HepG2 (cell line): ENCODE results near the gene CDHR5. TPM values are rescaled to one million over a fixed set of nuclear protein-coding genes. Genes with fewer than 3 reads are reported as not detected.

ENCODE experiments used
- ATAC-seq: fragments of 200-7000 bp; cut with Tn5 transposase; 3 replicates; pipeline ENCODE4 v1.9.1; 2020; ENCODE audit warnings: mild to moderate bottlenecking, moderate library complexity
- BruUV-seq: library from RNA; stranded (reverse); fragments of 400-500 nt; replicated peaks from 2 replicates; lab custom pipeline; 2021; lab: Mats Ljungman, UMichigan
- CTCF ChIA-PET: fragments of 300-600 bp; formaldehyde crosslinking; extraction: SDS; loops from one replicate; lab custom pipeline; 2021; ENCODE audit warnings: low total read pairs, inconsistent platforms, low intra/inter-chr PET ratio; lab: Yijun Ruan, JAX
- POLR2A ChIA-PET: fragments of 350-600 bp; sonication (Branson Sonifier 250); formaldehyde crosslinking; loops from one replicate; lab custom pipeline; 2020; ENCODE audit warnings: antibody characterized with exemption, inconsistent platforms; lab: Yijun Ruan, JAX
- DNase-seq: peaks from one replicate; pipeline ENCODE4 v3.0.0-alpha.2; 2015; ENCODE audit warnings: low spot score
- FAIRE-seq: peaks from 3 replicates; lab custom pipeline; 2011; peaks lifted over from hg19 to GRCh38; lab: Jason Lieb, UNC
- H2AFZ ChIP-seq: one replicate; pipeline ENCODE4 v1.6.1; 2011; ENCODE audit warnings: low read length, inconsistent platforms
- H3K27ac ChIP-seq: fragments of 300-600 bp; 3 replicates; pipeline ENCODE4 v1.8.0; 2011; ENCODE audit warnings: mixed run types, mild to moderate bottlenecking, mixed read lengths, low read length, inconsistent platforms; ENCODE audit not compliant: insufficient read depth; ENCODE audit errors: extremely low read length
- H3K27me3 ChIP-seq, 2 experiments: fragments of 200-600 bp in 1 of 2; 2 replicates in 1 of 2; 3 replicates in 1 of 2; pipeline versions ENCODE4 v1.6.0 to v1.8.0; 2011; ENCODE audit warnings: low read length in 2 of 2, mild to moderate bottlenecking in 2 of 2, moderate library complexity in 2 of 2, inconsistent platforms in 1 of 2; ENCODE audit not compliant: insufficient read depth in 2 of 2, control insufficient read depth in 1 of 2
- H3K36me3 ChIP-seq, 2 experiments: fragments of 200-600 bp in 1 of 2; replicated peaks in 1 of 2; 2 replicates in 1 of 2; 3 replicates in 1 of 2; pipeline versions ENCODE4 v1.5.1 to v1.8.0; 2011; ENCODE audit warnings: low read length in 2 of 2, inconsistent platforms in 1 of 2; ENCODE audit not compliant: insufficient read depth in 2 of 2, control insufficient read depth in 1 of 2
- H3K4me1 ChIP-seq: 2 replicates; pipeline ENCODE4 v1.5.1; 2012; ENCODE audit warnings: low read length, inconsistent platforms; ENCODE audit not compliant: insufficient read depth
- H3K4me2 ChIP-seq: 2 replicates; pipeline ENCODE4 v1.6.0; 2011; ENCODE audit warnings: low read depth, low read length, inconsistent platforms
- H3K4me3 ChIP-seq, 3 experiments: fragments of 200-600 bp in 1 of 3; sonication (generic), shearing (Covaris generic) in 1 of 3; replicated peaks in 1 of 3; 2 replicates each; pipeline ENCODE4 v1.5.1; 2011 to 2016; ENCODE audit warnings: low read length in 3 of 3, inconsistent platforms in 2 of 3, low read depth in 2 of 3, mild to moderate bottlenecking in 2 of 3, control low read depth in 1 of 3, mixed read lengths in 1 of 3; ENCODE audit not compliant: insufficient read depth in 1 of 3
- H3K79me2 ChIP-seq: one replicate; pipeline ENCODE4 v1.6.1; 2011; ENCODE audit warnings: low read length, inconsistent platforms; ENCODE audit not compliant: insufficient read depth
- H3K9ac ChIP-seq: 2 replicates; pipeline ENCODE4 v1.6.0; 2011; ENCODE audit warnings: mild to moderate bottlenecking, low read depth, low read length, inconsistent platforms; ENCODE audit not compliant: insufficient read depth
- H3K9me3 ChIP-seq: 2 replicates; pipeline ENCODE4 v1.5.1; 2012; ENCODE audit warnings: mild to moderate bottlenecking, low read length
- H4K20me1 ChIP-seq: 2 replicates; pipeline ENCODE4 v1.6.0; 2011; ENCODE audit warnings: inconsistent platforms, mild to moderate bottlenecking, low read length, moderate library complexity; ENCODE audit not compliant: insufficient read depth
- AGO2 ChIP-seq: fragments of 200-400 bp; formaldehyde crosslinking; optimal IDR thresholded peaks from 2 replicates; pipeline ENCODE3; 2017; ENCODE audit warnings: mild to moderate bottlenecking, low read depth, low read length, moderate library complexity
- FOXM1 ChIP-seq: sonication (generic); formaldehyde crosslinking; IDR thresholded peaks from 2 replicates; pipeline ENCODE4 v1.5.0; 2020; ENCODE audit warnings: missing genetic modification reagents
- HDAC6 ChIP-seq: fragments of 200-600 bp; sonication (generic); IDR thresholded peaks from 2 replicates; pipeline ENCODE4 v1.7.0; 2017; ENCODE audit warnings: mild to moderate bottlenecking, antibody characterized with exemption, low read length, low read depth
- HNRNPL ChIP-seq: fragments of 200-400 bp; formaldehyde crosslinking; IDR thresholded peaks from 2 replicates; pipeline ENCODE4 v1.6.1; 2017; ENCODE audit warnings: mild to moderate bottlenecking, low read depth, low read length
- RBM22 ChIP-seq: fragments of 200-400 bp; formaldehyde crosslinking; optimal IDR thresholded peaks from 2 replicates; pipeline ENCODE3; 2017; ENCODE audit warnings: mild to moderate bottlenecking, low read length, moderate library complexity
- SMAD3 ChIP-seq: sonication (generic); formaldehyde crosslinking; IDR thresholded peaks from 2 replicates; pipeline ENCODE4 v1.4.0; 2020; ENCODE audit warnings: missing genetic modification reagents
- STAG1 ChIP-seq: sonication (generic); formaldehyde crosslinking; IDR thresholded peaks from 2 replicates; pipeline ENCODE4 v1.4.0; 2020; ENCODE audit warnings: missing genetic modification reagents
- ZBTB33 ChIP-seq: sonication (generic); formaldehyde crosslinking; IDR thresholded peaks from 2 replicates; pipeline ENCODE4 v1.4.0; 2020; ENCODE audit warnings: missing genetic modification reagents
- ZNF687 ChIP-seq: sonication (generic); formaldehyde crosslinking; IDR thresholded peaks from 2 replicates; pipeline ENCODE4 v1.5.1; 2020; ENCODE audit warnings: mild to moderate bottlenecking, missing genetic modification reagents, moderate library complexity
- ZNF740 ChIP-seq: sonication (generic); formaldehyde crosslinking; IDR thresholded peaks from 2 replicates; pipeline ENCODE4 v1.4.0; 2020; ENCODE audit warnings: missing genetic modification reagents
- ZNF777 ChIP-seq: sonication (generic); formaldehyde crosslinking; IDR thresholded peaks from 2 replicates; pipeline ENCODE4 v1.4.0; 2020; ENCODE audit warnings: missing genetic modification reagents
- WGBS: methylation state at CpG from one replicate; pipeline ENCODE4 v1.1.6; 2017; ENCODE audit warnings: low lambda C conversion rate; 5-methylcytosine and 5-hydroxymethylcytosine counted together
- in situ Hi-C: cut with HindIII; loops from 2 replicates; pipeline ENCODE4 v1.10.0; 2017; ENCODE audit warnings: low pct_unique_long_range_greater_than_20kb; ENCODE audit not compliant: extremely low pct_ligation_motif_present
- intact Hi-C: fragments of 100-400 bp; cut with micrococcal nuclease; formaldehyde crosslinking; loops from one replicate; pipeline ENCODE4 v1.10.0; 2022; ENCODE audit not compliant: unreplicated experiment
- polyA plus RNA-seq, 8 experiments: library from polyadenylated mRNA; depleted of rRNA in 3 of 8; stranded (reverse) in 7 of 8; unstranded in 1 of 8; fragments of >200 nt; fragmentation: Illumina TruSeq in 4 of 8; extraction: Trizol in 4 of 8; gene quantifications; 2 replicates each; pipeline versions ENCODE4 v1.2.1 to v1.2.3, GENCODE V29; 2011 to 2016; ENCODE audit warnings: low read depth in 4 of 8, missing spikeins in 1 of 8, mixed read lengths in 1 of 8; ENCODE audit not compliant: insufficient read depth in 1 of 8
- total RNA-seq, 5 experiments: library from RNA; depleted of rRNA; stranded (reverse); fragments of >200 nt; fragmentation: Illumina TruSeq; extraction: Trizol; gene quantifications; 2 replicates each; pipeline ENCODE4 v1.2.3, GENCODE V29; 2016; ENCODE audit warnings: low read depth in 1 of 5

The CDHR5 gene
- total and polyA plus RNA-seq, 2 of the 13 experiments (the other 11 are each of a cell fraction or from before 2014, with no cell fraction given): 0.46 to 0.71 TPM

DNA sequence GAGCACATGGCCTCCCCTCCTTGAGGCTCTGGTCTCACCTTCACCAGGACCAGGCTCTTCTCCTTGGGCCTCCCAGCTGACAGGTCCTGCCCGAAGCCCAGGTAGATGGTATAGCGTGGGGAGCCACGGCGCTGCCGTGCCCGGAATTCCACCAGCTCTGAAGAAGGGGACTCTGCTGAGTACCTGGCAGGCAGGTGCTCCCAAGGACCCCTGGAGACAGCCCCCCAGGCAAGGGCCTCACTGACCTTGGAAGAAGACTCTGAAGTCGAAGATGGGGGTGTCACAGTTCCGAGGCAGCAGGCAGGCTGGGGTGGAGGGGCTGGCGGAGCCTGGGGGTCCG lies 11.8 kb downstream of the CDHR5 start:
- DNase-seq: no peak
- ATAC-seq: no peak
- POLR2A ChIA-PET: no interaction called here
- no CpG with 5 or more reads among the region's 10 CpGs for WGBS
- H3K79me2 ChIP-seq: no peaks in the 10 kb centered on the region
- no peak overlapping the region for H2AFZ ChIP-seq
- no peak overlapping the region for H3K9ac ChIP-seq
- in situ Hi-C loops: no loop called here
- no peak overlapping the region for H3K27ac ChIP-seq
- H3K27me3 ChIP-seq: no peaks in the 10 kb centered on the region
- H3K4me1 ChIP-seq: no peaks in the 10 kb centered on the region
- no peaks in the 10 kb centered on the region for H3K9me3 ChIP-seq
- FAIRE-seq: no peak
- H4K20me1 ChIP-seq: peaks cover 3% of the 10 kb centered on the region; the same call in 1 of the 2 replicates
- peaks cover 31 to 60% of the 10 kb centered on the region in 2 experiments; a peak in 4 of 5 replicates for H3K36me3 ChIP-seq
- no peak overlapping the region for H3K4me2 ChIP-seq
- intact Hi-C loops: loop anchor here (10.0 kb wide), 1 partner anchor 58 kb away; no protein-coding TSS in a partner anchor
- no peak overlapping the region for H3K4me3 ChIP-seq
- CTCF ChIA-PET: no interaction called here
- TF ChIP-seq ZNF777 (CRISPR knock-in tag) (no peak), RBM22 (peak; percentile 66), AGO2 (peak; percentile 71), FOXM1 (no peak)
- TF ChIP-seq, all 625 proteins: peak for 2
- BruUV-seq: no TSS peak

- H3K9me3 ChIP-seq: no peaks in the 10 kb centered on the region
- H4K20me1 ChIP-seq: peaks cover 3% of the 10 kb centered on the region; the same call in 1 of the 2 replicates
- no peak overlapping the region for H3K4me3 ChIP-seq
- CTCF ChIA-PET: no interaction called here
- peak; percentile 29 for DNase-seq
- H3K4me2 ChIP-seq: no peak overlapping the region
- H3K4me1 ChIP-seq: no peaks in the 10 kb centered on the region
- no peaks in the 10 kb centered on the region for H3K79me2 ChIP-seq
- in situ Hi-C loops: no loop called here
- H3K9ac ChIP-seq: no peak overlapping the region
- ATAC-seq: peak; percentile 26
- H2AFZ ChIP-seq: no peak overlapping the region
- H3K36me3 ChIP-seq: peaks cover 34 to 63% of the 10 kb centered on the region in 2 experiments; a peak in 4 of 5 replicates
- 89% methylated on average over 9 of the region's 27 CpGs for WGBS
- intact Hi-C loops: loop anchor here (10.0 kb wide), 1 partner anchor 58 kb away; no protein-coding TSS in a partner anchor
- POLR2A ChIA-PET: no interaction called here
- no peak for FAIRE-seq
- no peak overlapping the region for H3K27ac ChIP-seq
- no peaks in the 10 kb centered on the region for H3K27me3 ChIP-seq
- BruUV-seq: no TSS peak
- TF ChIP-seq ZBTB33 (CRISPR knock-in tag) (peak; percentile 85; the same call in 1 of the 2 replicates), ZNF740 (CRISPR knock-in tag) (no peak), STAG1 (peak; percentile 52), HDAC6 (no peak), ZNF687 (peak; percentile 10; the same call in 1 of the 2 replicates), SMAD3 (CRISPR knock-in tag) (no peak), HNRNPL (0 out of 2 replicates have a peak, but pooled peaks have one; percentile 22)
Observed at GRCh38 chr11:612201-612960, 12.4 kb downstream of the CDHR5 start.
